Fibroblast of lung (primary cell): ENCODE data around the gene NFATC4. TPM values are rescaled to one million over a fixed set of nuclear protein-coding genes. Genes with fewer than 3 reads are reported as not detected.

Source experiments
- DNase-seq, 2 donors: peaks; one replicate each; pipeline versions ENCODE4 v3.0.0 to v3.0.0-alpha.2; 2010; ENCODE audit warnings: low read depth in 2 of 2
- H2AFZ ChIP-seq: 2 replicates; pipeline ENCODE4 v1.5.1; 2012; ENCODE audit warnings: low read length, control low read depth, inconsistent platforms
- H3K27ac ChIP-seq: 2 replicates; pipeline ENCODE4 v1.5.1; 2011; ENCODE audit warnings: low read length, control low read depth; ENCODE audit not compliant: insufficient read depth
- H3K27me3 ChIP-seq: 2 replicates; pipeline ENCODE4 v1.5.1; 2011; ENCODE audit warnings: mild to moderate bottlenecking, low read length; ENCODE audit not compliant: control insufficient read depth, insufficient read depth
- H3K36me3 ChIP-seq: 2 replicates; pipeline ENCODE4 v1.5.1; 2011; ENCODE audit warnings: low read length; ENCODE audit not compliant: control insufficient read depth, insufficient read depth
- H3K4me1 ChIP-seq: 2 replicates; pipeline ENCODE4 v1.5.1; 2011; ENCODE audit warnings: low read length; ENCODE audit not compliant: control insufficient read depth, insufficient read depth; ENCODE audit errors: extremely low read depth
- H3K4me2 ChIP-seq: 2 replicates; pipeline ENCODE4 v1.5.1; 2011; ENCODE audit warnings: low read length, control low read depth; ENCODE audit not compliant: insufficient read depth; ENCODE audit errors: extremely low read depth
- H3K4me3 ChIP-seq, 4 experiments: fragments of 200-600 bp in 1 of 4; sonication (generic) in 1 of 4; replicated peaks in 1 of 4; 2 replicates each; pipeline ENCODE4 v1.5.1; 2011 to 2016; ENCODE audit warnings: low read length in 4 of 4, low read depth in 3 of 4, mild to moderate bottlenecking in 3 of 4, control low read depth in 2 of 4, inconsistent platforms in 1 of 4, mixed read lengths in 1 of 4; ENCODE audit not compliant: insufficient read depth in 1 of 4; ENCODE audit errors: control extremely low read depth in 1 of 4
- H3K79me2 ChIP-seq: 2 replicates; pipeline ENCODE4 v1.5.1; 2012; ENCODE audit warnings: mild to moderate bottlenecking, low read length, inconsistent platforms; ENCODE audit not compliant: control insufficient read depth, insufficient read depth
- H3K9ac ChIP-seq: 2 replicates; pipeline ENCODE4 v1.5.1; 2011; ENCODE audit warnings: mild to moderate bottlenecking, low read length, control low read depth; ENCODE audit not compliant: insufficient read depth
- H3K9me3 ChIP-seq: 2 replicates; pipeline ENCODE4 v1.5.1; 2012; ENCODE audit warnings: low read depth, low read length; ENCODE audit not compliant: control insufficient read depth, insufficient read depth
- H4K20me1 ChIP-seq: 2 replicates; pipeline ENCODE4 v1.5.1; 2011; ENCODE audit warnings: low read length; ENCODE audit not compliant: control insufficient read depth, insufficient read depth; ENCODE audit errors: extremely low read depth
- EZH2 ChIP-seq: IDR thresholded peaks from 2 replicates; pipeline ENCODE4 v1.5.1; 2012; ENCODE audit warnings: low read length, control low read depth, mild to moderate bottlenecking; ENCODE audit errors: missing control alignments
- polyA minus RNA-seq: library from RNA; depleted of rRNA, polyadenylated mRNA; stranded (reverse); fragments of >200 nt; gene quantifications from 2 replicates; pipeline ENCODE4 v1.2.3, GENCODE V29; 2011; ENCODE audit warnings: low replicate concordance
- polyA plus RNA-seq, 2 donors: library from polyadenylated mRNA; depleted of rRNA in 1 of 2; stranded (reverse) in 1 of 2; unstranded in 1 of 2; fragments of >200 nt; gene quantifications; 2 replicates each; pipeline ENCODE4 v1.2.1, GENCODE V29; 2011 to 2012; ENCODE audit warnings: missing spikeins in 1 of 2
- total RNA-seq: library from RNA; depleted of rRNA; stranded (reverse); fragments of >200 nt; gene quantifications from 2 replicates; pipeline ENCODE4 v1.2.1, GENCODE V29; 2014
- TF ChIP-seq, protein P1 (sequence below), 2 donors: IDR thresholded peaks in 1 of 2; conservative IDR thresholded peaks in 1 of 2; 1 replicate in 1 of 2; 2 replicates in 1 of 2; pipeline ENCODE4 v1.5.1; 2011 to 2012; ENCODE audit warnings: low read length in 2 of 2, control low read depth in 1 of 2, inconsistent platforms in 1 of 2, low read depth in 1 of 2, mild to moderate bottlenecking in 1 of 2

The NFATC4 gene
- total RNA-seq = 33.1 and 59.9 TPM in 2 replicates
- polyA plus RNA-seq = 23.8 and 27.1 TPM in 2 replicates
- polyA plus RNA-seq (2012) = 65.3 and 70.8 TPM in 2 replicates
- 118 and 136 TPM in 2 replicates for polyA minus RNA-seq

DNA sequence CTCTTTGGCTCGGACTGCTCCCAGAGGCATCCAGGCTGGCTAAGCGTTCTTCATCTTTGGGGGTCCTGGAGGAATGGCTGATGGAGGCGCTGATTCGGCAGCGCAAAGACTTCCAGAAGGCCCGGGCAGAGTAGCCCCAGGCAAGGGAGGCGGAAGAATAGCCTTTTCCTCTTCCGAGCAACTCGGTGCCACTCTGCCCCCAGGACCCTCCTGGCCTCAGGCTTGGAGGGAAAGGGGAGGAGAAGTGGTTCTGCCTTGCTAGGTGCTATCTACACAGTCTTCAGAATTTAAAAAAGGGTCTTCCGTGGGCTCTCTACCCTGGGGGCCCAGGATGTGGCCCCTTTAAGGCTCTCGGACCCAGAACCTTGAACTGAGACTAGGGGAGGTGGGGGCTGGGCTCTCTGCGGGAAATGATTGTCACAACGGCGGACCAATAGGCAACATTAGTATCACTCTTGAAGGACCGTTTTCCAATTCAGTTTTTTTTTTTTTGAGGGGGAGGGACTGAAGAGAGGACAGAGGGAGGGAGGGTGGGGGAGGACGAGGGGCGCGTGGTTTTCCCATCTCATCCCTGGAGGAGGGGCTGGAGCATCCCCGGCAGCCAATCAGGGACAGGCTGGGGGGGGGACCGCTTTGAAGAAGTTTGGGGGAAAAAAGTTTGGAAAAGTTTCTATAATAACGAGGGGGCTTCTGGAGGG is at the start of gene NFATC4:
Gene NFATC4 (plus strand): TSS at position 671 of the 698 bp plus-strand sequence. CDS start 157 bp downstream, outside the sequence.
- Histone ChIP-seq H3K9ac (peak within 1 kb of the TSS; percentile 91), H3K4me2 (peak within 1 kb of the TSS; percentile 87), H3K36me3 (peaks cover 7% of the 10 kb centered on the region), H3K9me3 (no peaks in the 10 kb centered on the region), H4K20me1 (no peaks in the 10 kb centered on the region), H3K27me3 (no peaks in the 10 kb centered on the region), H3K27ac (peak within 1 kb of the TSS; percentile 98), H3K4me3 (peak within 1 kb of the TSS; percentile 79 to 100 (median 90)), H2AFZ (peak within 1 kb of the TSS; percentile 65), H3K79me2 (peaks cover 9% of the 10 kb centered on the region), H3K4me1 (peaks cover 31% of the 10 kb centered on the region)
- TF ChIP-seq, protein P1, sequence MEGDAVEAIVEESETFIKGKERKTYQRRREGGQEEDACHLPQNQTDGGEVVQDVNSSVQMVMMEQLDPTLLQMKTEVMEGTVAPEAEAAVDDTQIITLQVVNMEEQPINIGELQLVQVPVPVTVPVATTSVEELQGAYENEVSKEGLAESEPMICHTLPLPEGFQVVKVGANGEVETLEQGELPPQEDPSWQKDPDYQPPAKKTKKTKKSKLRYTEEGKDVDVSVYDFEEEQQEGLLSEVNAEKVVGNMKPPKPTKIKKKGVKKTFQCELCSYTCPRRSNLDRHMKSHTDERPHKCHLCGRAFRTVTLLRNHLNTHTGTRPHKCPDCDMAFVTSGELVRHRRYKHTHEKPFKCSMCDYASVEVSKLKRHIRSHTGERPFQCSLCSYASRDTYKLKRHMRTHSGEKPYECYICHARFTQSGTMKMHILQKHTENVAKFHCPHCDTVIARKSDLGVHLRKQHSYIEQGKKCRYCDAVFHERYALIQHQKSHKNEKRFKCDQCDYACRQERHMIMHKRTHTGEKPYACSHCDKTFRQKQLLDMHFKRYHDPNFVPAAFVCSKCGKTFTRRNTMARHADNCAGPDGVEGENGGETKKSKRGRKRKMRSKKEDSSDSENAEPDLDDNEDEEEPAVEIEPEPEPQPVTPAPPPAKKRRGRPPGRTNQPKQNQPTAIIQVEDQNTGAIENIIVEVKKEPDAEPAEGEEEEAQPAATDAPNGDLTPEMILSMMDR (conservative IDR thresholded peaks at IDR 0.05 in 1 of 2, IDR thresholded peaks at IDR 0.05 in 1 of 2; ENCODE audit: low read depth in 1 of 2, low read length in 2 of 2) = no peak
- TF ChIP-seq EZH2 = no peak
- peak; percentile 92 to 99 for DNase-seq

DNA sequence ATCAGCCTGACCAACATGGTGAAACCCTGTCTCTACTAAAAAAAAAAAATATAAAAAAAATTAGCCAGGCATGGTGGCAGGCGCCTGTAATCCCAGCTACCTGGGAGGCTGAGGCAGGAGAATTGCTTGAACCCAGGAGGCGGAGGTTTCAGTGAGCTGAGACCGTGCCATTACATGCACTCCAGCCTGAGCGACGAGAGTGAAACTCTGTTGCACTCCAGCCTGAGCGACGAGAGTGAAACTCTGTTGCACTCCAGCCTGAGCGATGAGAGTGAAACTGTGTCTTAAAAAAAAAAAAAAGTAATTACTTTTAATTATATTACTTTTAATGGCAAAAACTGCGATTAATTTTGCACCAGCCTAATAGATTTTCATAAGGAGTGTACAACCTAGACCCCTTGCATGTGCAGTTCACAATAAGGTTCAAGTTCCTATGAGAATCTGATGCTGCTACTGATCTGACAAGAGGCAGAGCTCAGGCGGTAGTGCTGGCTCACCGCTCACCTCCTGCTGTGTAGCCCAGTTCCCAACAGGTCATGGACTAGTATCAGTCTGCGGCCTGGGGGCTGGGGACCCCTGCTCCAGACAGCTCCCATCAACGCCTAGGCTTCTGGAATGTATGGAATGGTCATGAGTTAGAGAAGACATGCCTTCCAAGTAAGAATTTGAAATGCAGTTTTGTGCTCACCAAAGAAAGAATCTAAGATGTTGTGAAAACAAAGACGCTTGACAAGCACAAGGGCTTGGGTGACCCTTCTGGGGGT is 46.6 kb upstream of the NFATC4 start:
- Histone ChIP-seq H3K79me2 (no peaks in the 10 kb centered on the region), H2AFZ (no peak overlapping the region), H3K9me3 (no peaks in the 10 kb centered on the region), H4K20me1 (no peaks in the 10 kb centered on the region), H3K27me3 (peaks cover 25% of the 10 kb centered on the region), H3K4me2 (no peak overlapping the region), H3K27ac (no peak overlapping the region), H3K9ac (no peak overlapping the region), H3K4me3 (no peak overlapping the region), H3K36me3 (no peaks in the 10 kb centered on the region), H3K4me1 (peaks cover 4% of the 10 kb centered on the region)
- DNase-seq = no peak
- TF ChIP-seq, protein P1 (conservative IDR thresholded peaks at IDR 0.05 in 1 of 2, IDR thresholded peaks at IDR 0.05 in 1 of 2; ENCODE audit: low read depth in 1 of 2, low read length in 2 of 2) = no peak
- TF ChIP-seq EZH2 = no peak

- no peak overlapping the region for H3K27ac ChIP-seq
- no peaks in the 10 kb centered on the region for H4K20me1 ChIP-seq
- H3K4me1 ChIP-seq = no peaks in the 10 kb centered on the region
- H3K9ac ChIP-seq = no peak overlapping the region
- H3K9me3 ChIP-seq = no peaks in the 10 kb centered on the region
- no peaks in the 10 kb centered on the region for H3K79me2 ChIP-seq
- peaks cover 29% of the 10 kb centered on the region for H3K27me3 ChIP-seq
- H3K4me3 ChIP-seq = no peak overlapping the region
- TF ChIP-seq EZH2 = no peak
- TF ChIP-seq, protein P1 (conservative IDR thresholded peaks at IDR 0.05 in 1 of 2, IDR thresholded peaks at IDR 0.05 in 1 of 2; ENCODE audit: low read depth in 1 of 2, low read length in 2 of 2) = no peak
- no peak for DNase-seq
- no peak overlapping the region for H2AFZ ChIP-seq
- H3K36me3 ChIP-seq = no peaks in the 10 kb centered on the region
- no peak overlapping the region for H3K4me2 ChIP-seq
Measured at GRCh38 chr14:24322672-24323071, 45.3 kb upstream of the NFATC4 start.
